A549 treated with Hydrocortisone at 1 μM for 4 hours (cell line): ENCODE results near the gene BORCS5. TPM values are rescaled to one million over a fixed set of nuclear protein-coding genes. Genes with fewer than 3 reads are reported as not detected.

Source experiments
- total RNA-seq: library from RNA; stranded (reverse); fragments of 200-300 nt; extraction: Qiagen RNA extraction; gene quantifications from 5 replicates; pipeline ENCODE4 v1.2.3, GENCODE V29; 2022

The BORCS5 gene
- 7.2 to 10.8 TPM (median 9.0 TPM) in 5 replicates for total RNA-seq

DNA sequence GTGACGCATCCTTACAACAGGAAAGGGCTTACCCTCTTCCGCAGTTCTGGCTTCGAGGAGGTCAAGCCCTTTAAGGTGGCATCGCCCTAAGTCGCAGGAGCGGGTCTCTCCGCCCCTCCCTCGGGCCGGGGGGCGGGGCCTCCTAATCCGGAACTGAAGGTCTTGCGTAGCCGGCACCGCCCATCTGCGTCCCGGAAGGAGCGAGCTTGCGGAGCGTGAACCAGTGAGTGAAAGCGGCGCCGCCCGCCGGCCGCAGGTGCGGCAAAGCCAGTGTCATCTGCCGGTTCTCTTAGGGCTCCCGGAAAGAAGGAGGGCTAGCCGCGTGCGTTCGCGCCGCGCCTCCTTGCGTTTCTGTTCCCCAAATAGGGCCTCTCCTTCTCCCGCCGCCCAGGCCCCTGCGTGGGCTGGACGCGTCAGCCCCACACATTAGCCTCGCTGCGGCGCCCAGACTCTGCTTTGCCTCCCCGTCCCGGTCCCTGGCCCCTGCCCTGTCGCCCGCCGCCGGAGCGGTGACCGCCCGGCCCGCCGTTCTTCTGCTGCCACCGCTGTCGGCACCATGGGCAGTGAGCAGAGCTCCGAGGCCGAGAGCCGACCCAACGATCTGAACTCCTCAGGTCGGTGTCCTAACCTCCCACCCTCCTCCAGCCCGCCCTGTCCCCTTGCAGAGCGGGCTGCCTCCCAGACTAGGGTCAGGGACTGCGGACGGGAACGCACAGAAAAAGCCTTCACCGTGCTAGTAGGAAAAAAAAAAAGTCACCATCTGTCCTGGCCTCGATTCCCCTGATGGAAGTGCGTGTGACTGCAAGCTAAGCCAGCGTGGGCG, at the start of gene BORCS5:
Gene BORCS5, plus strand, starts transcription at position 183 of the 823 bp plus-strand sequence. Its CDS starts 374 bp downstream, at position 557.

DNA sequence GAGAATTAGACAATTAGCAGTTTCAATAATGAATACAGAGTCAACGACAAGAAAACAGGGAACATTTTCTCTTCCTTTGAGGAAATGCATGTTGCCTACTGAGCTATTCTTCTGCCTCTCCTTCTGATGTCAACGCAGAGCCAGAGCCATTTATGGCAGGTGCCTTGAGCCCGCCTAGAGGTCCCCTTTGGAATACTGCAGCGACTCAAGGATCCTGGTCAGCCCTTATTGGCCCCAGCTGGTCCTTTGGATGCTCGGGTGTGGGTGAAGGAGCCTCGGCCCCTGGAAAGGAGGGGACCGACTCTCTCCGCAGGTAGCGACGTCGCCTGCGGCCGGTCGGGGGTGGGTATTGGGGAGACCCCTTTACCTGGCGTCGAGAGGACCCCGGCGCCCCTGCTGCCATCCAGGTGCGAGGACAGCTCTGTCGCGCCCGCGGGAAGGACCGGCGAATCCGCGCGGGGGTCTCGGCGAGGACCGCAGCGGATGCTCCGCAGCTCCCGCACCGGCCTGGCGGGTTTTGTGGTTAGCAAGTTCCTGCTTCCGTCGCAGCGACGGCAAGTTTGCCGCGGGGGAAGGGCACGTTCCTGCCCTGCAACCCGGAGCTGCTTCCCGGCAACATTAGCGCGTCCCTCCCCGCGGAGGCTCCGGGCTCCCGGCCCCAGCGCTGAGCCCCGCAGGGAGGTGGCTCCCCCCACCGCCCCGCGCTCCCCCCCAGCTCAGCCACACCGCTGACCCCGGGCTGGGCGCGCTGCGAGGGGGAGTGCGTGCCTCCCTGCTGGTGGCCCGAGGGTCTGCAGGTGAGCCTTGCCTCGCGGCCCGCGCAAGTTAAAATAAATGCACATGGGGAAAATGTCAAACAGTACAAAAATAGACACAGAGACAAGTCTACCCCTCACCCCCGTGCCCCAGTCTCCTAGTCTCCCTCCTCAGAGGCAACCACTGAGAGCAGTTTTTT, 6.9 kb upstream of the BORCS5 start, which contains the start of gene MANSC1:
Gene MANSC1, minus strand, starts transcription at position 532 of the 955 bp plus-strand sequence. CDS start 6,928 bp downstream, outside the sequence.

Other genes with a start within 250 kb of the BORCS5 start
- gene LRP6, start 90.0 kb upstream of the BORCS5 start, total RNA-seq, result 9.4 to 17.1 TPM (median 14.2 TPM) in 5 replicates
- gene MANSC1, start 6.8 kb upstream of the BORCS5 start, total RNA-seq, result 3.3 to 4.8 TPM (median 3.9 TPM) in 5 replicates
- 7.3 to 11.2 TPM (median 9.1 TPM) in 5 replicates for gene DUSP16, start 205.8 kb downstream of the BORCS5 start, total RNA-seq